ENCODE results near the gene GIGYF2.
A peak's percentile ranks its signal among the peaks of the same experiment; 100 is the strongest.

GIGYF2 gene

GRCh38 chr2:232783278-232783677 is 86.1 kb downstream of the GIGYF2 start:
- peaks cover 46% of the 10 kb centered on the region for H3K36me3 Mint-ChIP-seq (ENCODE audit: low read depth)
- no peak overlapping the region for H3K27ac Mint-ChIP-seq
- H3K27me3 Mint-ChIP-seq (ENCODE audit: low read depth): no peaks in the 10 kb centered on the region
- peaks cover 25% of the 10 kb centered on the region for H3K4me1 Mint-ChIP-seq (ENCODE audit: low read depth)
- DNase-seq (ENCODE audit: low spot score): no peak
- no peak overlapping the region for H3K4me3 Mint-ChIP-seq
- peaks cover 5% of the 10 kb centered on the region for H3K9me3 Mint-ChIP-seq

DNA sequence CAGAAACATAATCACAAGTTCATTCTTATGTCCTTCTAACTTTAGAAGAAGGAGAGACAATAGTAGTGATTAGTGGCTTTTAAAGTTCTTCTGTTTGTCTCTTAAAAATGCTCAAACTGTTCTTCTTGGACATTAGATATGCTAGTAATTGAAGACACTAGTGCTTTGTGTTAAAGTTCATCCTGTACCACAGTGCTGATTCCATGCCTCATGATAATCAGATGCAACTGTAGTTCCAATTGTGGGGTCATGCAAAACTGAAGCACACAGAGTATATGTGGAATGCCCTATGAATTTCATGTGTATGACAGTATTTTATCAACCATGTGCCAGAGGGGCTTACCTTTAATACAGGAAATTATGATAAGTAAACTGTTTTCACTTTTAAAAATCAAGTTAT is 90.7 kb downstream of the GIGYF2 start:
- Mint-ChIP-seq H3K4me3 (no peak overlapping the region), H3K9me3 (peaks cover 5% of the 10 kb centered on the region), H3K36me3 (ENCODE audit: low read depth) (peaks cover 65% of the 10 kb centered on the region), H3K27me3 (ENCODE audit: low read depth) (no peaks in the 10 kb centered on the region), H3K27ac (no peak overlapping the region), H3K4me1 (ENCODE audit: low read depth) (peaks cover 15% of the 10 kb centered on the region)
- no peak for DNase-seq (ENCODE audit: low spot score)

DNA sequence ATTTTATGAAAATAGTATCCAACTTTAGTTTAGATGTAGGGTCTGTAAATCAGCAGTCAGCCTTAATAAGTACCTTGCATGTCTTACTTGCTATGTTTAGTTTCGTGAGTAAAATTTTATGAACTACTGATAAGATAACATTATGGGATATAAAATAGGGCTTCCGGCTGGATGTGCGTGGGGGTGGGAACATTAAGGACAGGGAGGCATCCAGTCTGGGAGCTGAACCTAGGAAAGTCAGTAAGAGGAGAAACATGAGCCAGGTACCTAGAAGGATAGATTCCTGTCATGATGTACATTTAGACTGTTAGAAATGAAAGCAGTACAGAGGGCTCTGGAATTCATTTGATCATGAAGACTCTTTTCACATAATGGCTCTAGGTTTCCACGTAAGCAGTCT is 92.0 kb downstream of the GIGYF2 start:
- Mint-ChIP-seq H3K4me1 (ENCODE audit: low read depth) (peaks cover 12% of the 10 kb centered on the region), H3K27ac (no peak overlapping the region), H3K9me3 (peaks cover 5% of the 10 kb centered on the region), H3K27me3 (ENCODE audit: low read depth) (no peaks in the 10 kb centered on the region), H3K36me3 (ENCODE audit: low read depth) (peaks cover 56% of the 10 kb centered on the region), H3K4me3 (no peak overlapping the region)
- DNase-seq (ENCODE audit: low spot score): no peak

- H3K4me3 Mint-ChIP-seq: no peak overlapping the region
- no peak for DNase-seq (ENCODE audit: low spot score)
- H3K36me3 Mint-ChIP-seq (ENCODE audit: low read depth): peaks cover 53% of the 10 kb centered on the region
- H3K27ac Mint-ChIP-seq: no peak overlapping the region
- no peaks in the 10 kb centered on the region for H3K27me3 Mint-ChIP-seq (ENCODE audit: low read depth)
- H3K9me3 Mint-ChIP-seq: no peaks in the 10 kb centered on the region
- peaks cover 8% of the 10 kb centered on the region for H3K4me1 Mint-ChIP-seq (ENCODE audit: low read depth)
These were observed 94.4 kb downstream of the GIGYF2 start for GRCh38 chr2:232791518-232791917.

DNA sequence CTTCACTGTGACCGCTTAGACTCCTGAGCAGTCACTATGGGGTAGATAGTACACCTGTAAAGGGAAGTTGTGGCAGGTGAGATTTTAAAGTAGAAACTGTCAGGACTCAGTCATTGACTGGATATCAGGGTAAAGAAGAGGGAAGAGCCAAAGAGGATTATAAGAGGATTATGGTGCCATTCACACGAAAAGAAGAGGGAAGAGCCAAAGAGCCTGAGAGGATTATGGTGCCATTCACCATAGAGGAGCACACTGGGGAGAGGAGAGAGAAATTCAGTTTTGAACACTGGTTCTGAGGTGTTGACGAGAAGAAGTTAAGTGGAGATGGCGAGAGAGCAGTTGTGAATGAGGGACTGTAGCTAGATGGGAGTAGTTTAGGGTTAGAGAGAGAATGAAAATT is 96.1 kb downstream of the GIGYF2 start:
- H3K36me3 Mint-ChIP-seq (ENCODE audit: low read depth): peaks cover 41% of the 10 kb centered on the region
- H3K9me3 Mint-ChIP-seq: no peaks in the 10 kb centered on the region

GRCh38 chr2:232794981-232795380 is 97.8 kb downstream of the GIGYF2 start:
- Mint-ChIP-seq H3K4me3 (no peak overlapping the region), H3K36me3 (ENCODE audit: low read depth) (peaks cover 36% of the 10 kb centered on the region), H3K27ac (no peak overlapping the region), H3K4me1 (ENCODE audit: low read depth) (no peaks in the 10 kb centered on the region), H3K27me3 (ENCODE audit: low read depth) (no peaks in the 10 kb centered on the region), H3K9me3 (no peaks in the 10 kb centered on the region)
- no peak for DNase-seq (ENCODE audit: low spot score)

More for the DNA sequence above, 96.1 kb downstream of the GIGYF2 start:
- H3K27me3 Mint-ChIP-seq (ENCODE audit: low read depth): no peaks in the 10 kb centered on the region
- DNase-seq (ENCODE audit: low spot score): no peak
- no peak overlapping the region for H3K4me3 Mint-ChIP-seq
- H3K27ac Mint-ChIP-seq: no peak overlapping the region
- no peaks in the 10 kb centered on the region for H3K4me1 Mint-ChIP-seq (ENCODE audit: low read depth)

GRCh38 chr2:232795920-232796319 is 98.8 kb downstream of the GIGYF2 start:
- Mint-ChIP-seq H3K27me3 (ENCODE audit: low read depth) (no peaks in the 10 kb centered on the region), H3K9me3 (no peaks in the 10 kb centered on the region), H3K4me1 (ENCODE audit: low read depth) (no peaks in the 10 kb centered on the region), H3K27ac (no peak overlapping the region), H3K36me3 (ENCODE audit: low read depth) (peaks cover 37% of the 10 kb centered on the region), H3K4me3 (no peak overlapping the region)
- DNase-seq (ENCODE audit: low spot score): no peak

DNA sequence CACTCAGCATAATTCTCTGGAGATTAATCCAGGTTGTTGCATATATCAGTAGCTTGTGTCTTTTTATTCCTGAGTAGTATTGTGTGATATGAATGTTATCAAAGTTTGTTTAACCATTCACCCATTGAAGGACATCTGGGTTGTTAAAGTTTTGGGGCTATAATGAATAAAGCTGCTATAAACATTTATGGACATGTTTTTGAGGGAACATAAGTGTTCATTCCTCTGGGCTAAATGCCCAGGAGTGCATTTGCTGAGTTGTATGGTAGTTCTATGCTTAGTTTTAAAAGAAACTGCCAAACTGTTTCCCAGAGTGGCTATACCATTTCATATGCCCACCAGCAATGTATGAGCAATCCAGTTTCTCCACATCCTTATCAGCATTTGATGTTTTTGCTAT is 101.1 kb downstream of the GIGYF2 start:
- Mint-ChIP-seq H3K27me3 (ENCODE audit: low read depth) (no peaks in the 10 kb centered on the region), H3K4me3 (no peak overlapping the region), H3K36me3 (ENCODE audit: low read depth) (peaks cover 43% of the 10 kb centered on the region), H3K27ac (no peak overlapping the region), H3K9me3 (peaks cover 12% of the 10 kb centered on the region), H3K4me1 (ENCODE audit: low read depth) (no peaks in the 10 kb centered on the region)
- no peak for DNase-seq (ENCODE audit: low spot score)

GRCh38 chr2:232800166-232800565 is 103.0 kb downstream of the GIGYF2 start:
- peaks cover under 1% of the 10 kb centered on the region for H3K4me1 Mint-ChIP-seq (ENCODE audit: low read depth)
- H3K9me3 Mint-ChIP-seq: peaks cover 12% of the 10 kb centered on the region
- no peak for DNase-seq (ENCODE audit: low spot score)
- H3K27ac Mint-ChIP-seq: no peak overlapping the region
- no peaks in the 10 kb centered on the region for H3K27me3 Mint-ChIP-seq (ENCODE audit: low read depth)
- H3K4me3 Mint-ChIP-seq: no peak overlapping the region
- peaks cover 52% of the 10 kb centered on the region for H3K36me3 Mint-ChIP-seq (ENCODE audit: low read depth)

GRCh38 chr2:232802091-232802490 is 105.0 kb downstream of the GIGYF2 start:
- H3K27me3 Mint-ChIP-seq (ENCODE audit: low read depth): no peaks in the 10 kb centered on the region
- H3K9me3 Mint-ChIP-seq: peaks cover 12% of the 10 kb centered on the region
- H3K4me3 Mint-ChIP-seq: no peak overlapping the region
- H3K36me3 Mint-ChIP-seq (ENCODE audit: low read depth): peaks cover 55% of the 10 kb centered on the region
- peaks cover 3% of the 10 kb centered on the region for H3K4me1 Mint-ChIP-seq (ENCODE audit: low read depth)
- no peak for DNase-seq (ENCODE audit: low spot score)
- H3K27ac Mint-ChIP-seq: no peak overlapping the region

DNA sequence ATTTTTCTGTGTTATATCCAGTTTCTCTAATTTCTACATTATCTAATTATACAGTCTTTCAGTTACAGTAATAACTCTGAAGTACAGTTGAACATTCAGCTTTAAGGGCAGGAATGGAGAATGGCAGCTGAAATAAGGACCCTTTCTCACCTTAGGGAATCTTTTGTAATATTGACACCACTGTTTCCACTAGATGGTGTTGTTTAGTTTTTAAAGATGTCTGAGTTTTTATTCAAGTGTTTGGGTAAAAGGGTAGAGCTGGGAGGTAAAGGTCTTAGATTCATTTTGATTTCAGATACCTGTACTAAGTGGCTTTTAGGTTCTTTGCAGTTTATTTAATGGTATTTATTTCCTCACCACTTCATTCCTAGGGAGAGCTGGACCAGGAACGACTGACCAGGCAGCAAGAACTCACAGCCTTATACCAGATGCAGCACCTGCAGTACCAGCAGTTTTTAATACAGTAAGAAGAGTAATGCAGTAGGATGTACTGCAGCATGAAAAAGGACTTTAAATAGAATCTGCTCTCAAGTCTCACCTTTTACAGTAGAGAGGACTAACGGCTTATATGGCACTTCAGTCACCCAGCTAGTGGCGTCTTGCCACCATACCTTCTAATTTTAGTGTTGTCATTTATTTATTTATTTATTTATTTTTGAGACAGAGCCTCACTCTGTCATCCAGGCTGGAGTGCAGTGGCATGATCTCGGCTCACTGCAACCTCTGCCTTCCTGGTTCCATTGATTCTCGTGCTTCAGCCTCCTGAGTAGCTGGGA is 112.4 kb downstream of the GIGYF2 start:
- Mint-ChIP-seq H3K27ac (no peak overlapping the region), H3K36me3 (ENCODE audit: low read depth) (peaks cover 39% of the 10 kb centered on the region), H3K27me3 (ENCODE audit: low read depth) (no peaks in the 10 kb centered on the region), H3K4me1 (ENCODE audit: low read depth) (peaks cover 6% of the 10 kb centered on the region), H3K9me3 (no peaks in the 10 kb centered on the region), H3K4me3 (no peak overlapping the region)
- DNase-seq (ENCODE audit: low spot score): no peak

DNA sequence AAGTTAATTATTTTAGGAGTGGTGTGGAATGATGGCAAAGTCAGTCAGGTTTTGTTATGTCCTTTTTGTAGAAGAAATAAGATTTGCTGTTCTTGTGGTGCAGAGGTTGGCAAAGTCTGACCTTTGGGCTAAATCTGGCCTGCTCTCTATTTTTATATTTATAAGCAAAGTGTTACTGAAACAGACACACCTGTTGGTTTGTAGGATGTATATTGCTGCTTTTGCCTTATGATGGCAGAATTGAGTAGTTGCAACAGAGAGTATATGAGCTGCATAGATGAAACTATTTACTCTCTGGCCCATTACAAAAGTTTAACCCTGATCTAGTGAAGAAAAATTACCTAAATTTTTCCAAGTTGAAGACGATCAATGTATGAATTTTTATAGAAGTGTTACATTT is 113.3 kb downstream of the GIGYF2 start:
- Mint-ChIP-seq H3K36me3 (ENCODE audit: low read depth) (peaks cover 38% of the 10 kb centered on the region), H3K27ac (no peak overlapping the region), H3K27me3 (ENCODE audit: low read depth) (no peaks in the 10 kb centered on the region), H3K4me1 (ENCODE audit: low read depth) (peaks cover 5% of the 10 kb centered on the region), H3K4me3 (no peak overlapping the region), H3K9me3 (no peaks in the 10 kb centered on the region)
- no peak for DNase-seq (ENCODE audit: low spot score)

DNA sequence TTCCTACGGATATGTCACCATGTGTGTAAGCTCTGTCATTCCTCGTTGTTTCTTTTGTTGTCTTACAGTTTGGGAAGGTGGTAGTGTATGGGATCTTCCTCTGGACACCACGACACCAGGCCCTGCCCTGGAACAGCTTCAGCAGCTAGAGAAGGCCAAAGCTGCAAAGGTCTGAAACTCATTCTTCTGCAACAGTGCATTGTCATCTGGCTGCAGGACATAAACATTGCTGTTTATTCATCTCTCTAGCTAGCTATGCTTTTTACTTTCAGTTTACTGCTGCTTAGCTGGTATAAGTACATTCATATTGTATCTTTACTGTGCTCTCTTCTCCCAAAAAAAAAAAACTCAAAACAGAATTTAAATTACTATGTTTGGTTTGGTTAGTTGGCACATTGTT is 118.4 kb downstream of the GIGYF2 start:
- no peak overlapping the region for H3K4me3 Mint-ChIP-seq
- H3K36me3 Mint-ChIP-seq (ENCODE audit: low read depth): peaks cover 47% of the 10 kb centered on the region
- H3K27ac Mint-ChIP-seq: peak overlapping the region; percentile 15
- no peaks in the 10 kb centered on the region for H3K27me3 Mint-ChIP-seq (ENCODE audit: low read depth)
- H3K9me3 Mint-ChIP-seq: no peaks in the 10 kb centered on the region
- no peak for DNase-seq (ENCODE audit: low spot score)
- peaks cover 3% of the 10 kb centered on the region for H3K4me1 Mint-ChIP-seq (ENCODE audit: low read depth)

GRCh38 chr2:232816657-232817056 is 119.5 kb downstream of the GIGYF2 start:
- H3K4me1 Mint-ChIP-seq (ENCODE audit: low read depth): peaks cover 3% of the 10 kb centered on the region

GRCh38 chr2:232817756-232818155 is 120.6 kb downstream of the GIGYF2 start:
- DNase-seq (ENCODE audit: low spot score): no peak
- Mint-ChIP-seq H3K4me3 (no peak overlapping the region), H3K27me3 (ENCODE audit: low read depth) (no peaks in the 10 kb centered on the region), H3K9me3 (no peaks in the 10 kb centered on the region), H3K36me3 (ENCODE audit: low read depth) (peaks cover 47% of the 10 kb centered on the region), H3K4me1 (ENCODE audit: low read depth) (peaks cover 3% of the 10 kb centered on the region), H3K27ac (peak overlapping the region; percentile 35)

More at GRCh38 chr2:232816657-232817056, 119.5 kb downstream of the GIGYF2 start:
- Mint-ChIP-seq H3K9me3 (no peaks in the 10 kb centered on the region), H3K27me3 (ENCODE audit: low read depth) (no peaks in the 10 kb centered on the region), H3K36me3 (ENCODE audit: low read depth) (peaks cover 49% of the 10 kb centered on the region), H3K4me3 (no peak overlapping the region), H3K27ac (no peak overlapping the region)
- DNase-seq (ENCODE audit: low spot score): no peak
